Adrenal gland (tissue), 5 donors: ENCODE measurements around the gene CCDC33.

Source experiments
- CTCF ChIP-seq, 6 experiments: fragments of 450-650 bp in 4 of 6; fragments of 200-600 bp in 2 of 6; sonication (generic) in 1 of 6; IDR thresholded peaks; 1 replicate in 5 of 6; 2 replicates in 1 of 6; pipeline versions ENCODE4 v1.5.1 to v1.8.0; 2016 to 2021; ENCODE audit warnings: antibody characterized with exemption in 6 of 6, mild to moderate bottlenecking in 2 of 6, moderate library complexity in 1 of 6
- POLR2A ChIP-seq, 2 donors: fragments of 450-650 bp; IDR thresholded peaks; one replicate each; pipeline ENCODE4 v1.6.1; 2017; ENCODE audit warnings: antibody characterized with exemption in 2 of 2, mild to moderate bottlenecking in 2 of 2, moderate library complexity in 1 of 2
- donor health status: DM: no; HTN: no; CAD: no.

- no peak for TF ChIP-seq CTCF (IDR thresholded peaks at IDR 0.05)
- peak in 1 of 2 donors; percentile 30 for TF ChIP-seq POLR2A (IDR thresholded peaks at IDR 0.05)
These were observed 128.9 kb downstream of the CCDC33 start for GRCh38 chr15:74364936-74365597.
